BJ (cell line): ENCODE results near the gene CEP126. TPM values are rescaled to one million over a fixed set of nuclear protein-coding genes. Genes with fewer than 3 reads are reported as not detected.
A peak's percentile ranks its signal among the peaks of the same experiment; 100 is the strongest.

ENCODE experiments used
- CTCF ChIA-PET: fragments of 350-600 bp; formaldehyde crosslinking; extraction: SDS; loops from one replicate; lab custom pipeline; 2021; ENCODE audit warnings: antibody characterized with exemption, inconsistent platforms; lab: Yijun Ruan, JAX
- POLR2A ChIA-PET: fragments of 300-600 bp; sonication (Branson Sonifier 250); formaldehyde crosslinking; extraction: SDS; loops from one replicate; lab custom pipeline; 2021; ENCODE audit warnings: antibody characterized with exemption; lab: Charles Lee
- DNase-seq: peaks from one replicate; pipeline ENCODE4 v3.0.0-alpha.2; 2011; ENCODE audit warnings: low read depth
- H3K27me3 ChIP-seq: 2 replicates; pipeline ENCODE4 v1.6.0; 2011; ENCODE audit warnings: low read length; ENCODE audit not compliant: control insufficient read depth, insufficient read depth
- H3K36me3 ChIP-seq: 2 replicates; pipeline ENCODE4 v1.5.1; 2011; ENCODE audit warnings: low read length; ENCODE audit not compliant: control insufficient read depth, insufficient read depth
- H3K4me3 ChIP-seq: 2 replicates; pipeline ENCODE4 v1.5.1; 2011; ENCODE audit warnings: low read depth, mild to moderate bottlenecking, control low read depth, low read length
- polyA plus RNA-seq: library from polyadenylated mRNA; depleted of rRNA; stranded (reverse); fragments of >200 nt; gene quantifications from 2 replicates; pipeline ENCODE4 v1.2.3, GENCODE V29; 2011
- TF ChIP-seq, protein P1 (sequence below): IDR thresholded peaks from 2 replicates; pipeline ENCODE4 v1.5.1; 2011; ENCODE audit warnings: low read depth, mild to moderate bottlenecking, control low read depth, inconsistent platforms, low read length, moderate library complexity; ENCODE audit not compliant: insufficient read depth

The CEP126 gene
- polyA plus RNA-seq, 1 experiment, result 1.5 TPM

DNA sequence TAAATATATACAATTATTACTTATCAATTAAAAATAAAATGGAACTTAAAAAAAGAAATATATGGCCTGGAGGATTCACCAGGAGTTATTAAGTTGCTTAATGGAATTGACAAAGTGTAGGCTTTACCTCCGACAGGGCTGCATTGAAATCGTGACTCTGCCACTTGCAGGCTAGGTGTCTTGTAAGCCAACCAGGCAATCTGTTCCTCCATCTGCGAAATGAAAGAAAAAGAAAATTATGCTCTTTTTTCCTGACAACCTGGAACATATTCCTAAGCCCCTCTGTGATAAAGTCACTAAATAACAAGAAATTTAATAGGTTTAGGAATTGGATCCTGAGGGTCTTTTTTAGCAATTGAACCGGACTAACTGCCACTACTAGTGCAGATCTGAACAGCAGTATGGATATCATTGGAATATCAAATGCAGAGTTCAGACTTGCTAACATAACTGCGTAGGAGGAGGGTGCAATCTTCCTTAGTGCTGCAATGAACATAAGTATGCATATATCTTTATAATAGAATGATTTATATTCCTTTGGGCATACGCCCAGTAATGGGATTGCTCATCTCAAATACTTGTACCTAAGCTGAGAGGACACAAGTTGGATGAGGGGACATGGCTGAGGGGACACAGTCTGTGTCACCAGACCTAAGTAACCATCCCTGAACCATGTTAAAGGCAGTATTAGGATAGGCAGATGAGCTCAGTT, 42.5 kb upstream of the CEP126 start:
- H3K4me3 ChIP-seq, result no peak overlapping the region
- POLR2A ChIA-PET, result no interaction called here
- DNase-seq, result no peak
- CTCF ChIA-PET, result no interaction called here
- no peaks in the 10 kb centered on the region for H3K36me3 ChIP-seq
- no peaks in the 10 kb centered on the region for H3K27me3 ChIP-seq
- TF ChIP-seq, protein P1, sequence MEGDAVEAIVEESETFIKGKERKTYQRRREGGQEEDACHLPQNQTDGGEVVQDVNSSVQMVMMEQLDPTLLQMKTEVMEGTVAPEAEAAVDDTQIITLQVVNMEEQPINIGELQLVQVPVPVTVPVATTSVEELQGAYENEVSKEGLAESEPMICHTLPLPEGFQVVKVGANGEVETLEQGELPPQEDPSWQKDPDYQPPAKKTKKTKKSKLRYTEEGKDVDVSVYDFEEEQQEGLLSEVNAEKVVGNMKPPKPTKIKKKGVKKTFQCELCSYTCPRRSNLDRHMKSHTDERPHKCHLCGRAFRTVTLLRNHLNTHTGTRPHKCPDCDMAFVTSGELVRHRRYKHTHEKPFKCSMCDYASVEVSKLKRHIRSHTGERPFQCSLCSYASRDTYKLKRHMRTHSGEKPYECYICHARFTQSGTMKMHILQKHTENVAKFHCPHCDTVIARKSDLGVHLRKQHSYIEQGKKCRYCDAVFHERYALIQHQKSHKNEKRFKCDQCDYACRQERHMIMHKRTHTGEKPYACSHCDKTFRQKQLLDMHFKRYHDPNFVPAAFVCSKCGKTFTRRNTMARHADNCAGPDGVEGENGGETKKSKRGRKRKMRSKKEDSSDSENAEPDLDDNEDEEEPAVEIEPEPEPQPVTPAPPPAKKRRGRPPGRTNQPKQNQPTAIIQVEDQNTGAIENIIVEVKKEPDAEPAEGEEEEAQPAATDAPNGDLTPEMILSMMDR, result no peak

DNA sequence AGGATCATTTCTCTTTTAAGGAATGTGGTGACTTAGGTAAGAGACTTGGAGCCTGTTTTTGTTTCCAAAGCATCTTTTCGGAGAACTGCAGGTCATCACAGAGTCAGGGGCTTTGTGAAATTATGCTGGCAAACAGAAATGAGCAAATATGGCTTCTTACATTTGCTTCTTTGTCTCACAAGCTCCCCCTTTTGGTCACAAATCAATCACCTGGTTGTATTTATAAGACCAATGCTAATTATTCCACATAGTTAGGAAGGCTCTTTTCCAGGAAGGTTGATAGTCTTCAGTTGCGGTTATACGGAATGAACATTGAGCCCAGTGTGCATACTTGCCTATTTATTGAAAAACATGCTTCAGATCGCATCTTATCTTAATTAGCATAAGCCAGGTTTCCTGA, 34.6 kb upstream of the CEP126 start:
- DNase-seq, result no peak
- ChIA-PET POLR2A (no interaction called here), CTCF (interaction anchor here (0.7 to 4.4 kb wide), 14 partner anchors 9 to 423 kb away, joined by 3 to 59 read pairs (median 4); no protein-coding TSS in a partner anchor)
- Histone ChIP-seq H3K4me3 (no peak overlapping the region), H3K27me3 (no peaks in the 10 kb centered on the region), H3K36me3 (no peaks in the 10 kb centered on the region)
- TF ChIP-seq, protein P1, result peak; percentile 49

DNA sequence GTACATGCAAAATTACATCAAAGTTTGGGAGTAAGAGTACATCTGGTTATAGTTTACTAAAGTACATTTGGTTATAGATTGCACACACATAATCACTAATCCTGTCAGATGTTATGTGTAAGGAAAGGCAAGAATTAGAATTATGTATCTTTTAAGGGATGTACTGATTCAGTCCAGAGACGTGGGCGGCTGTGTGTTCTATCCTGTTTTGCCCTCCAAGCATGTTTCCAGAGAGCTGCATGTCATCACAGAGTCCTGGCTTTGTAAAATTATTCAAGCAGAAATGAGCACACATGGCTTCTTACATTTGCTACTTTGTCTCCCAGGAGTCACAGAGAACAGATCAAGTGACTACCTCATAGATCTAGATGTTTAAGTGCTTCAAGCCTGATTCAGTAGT, 33.2 kb upstream of the CEP126 start:
- Histone ChIP-seq H3K27me3 (no peaks in the 10 kb centered on the region), H3K36me3 (no peaks in the 10 kb centered on the region), H3K4me3 (no peak overlapping the region)
- TF ChIP-seq, protein P1, result no peak
- ChIA-PET POLR2A (no interaction called here), CTCF (interaction anchor here (1.0 to 1.7 kb wide), 2 partner anchors 19 to 21 kb away, joined by 3 to 6 read pairs; no protein-coding TSS in a partner anchor)
- DNase-seq, result no peak

DNA sequence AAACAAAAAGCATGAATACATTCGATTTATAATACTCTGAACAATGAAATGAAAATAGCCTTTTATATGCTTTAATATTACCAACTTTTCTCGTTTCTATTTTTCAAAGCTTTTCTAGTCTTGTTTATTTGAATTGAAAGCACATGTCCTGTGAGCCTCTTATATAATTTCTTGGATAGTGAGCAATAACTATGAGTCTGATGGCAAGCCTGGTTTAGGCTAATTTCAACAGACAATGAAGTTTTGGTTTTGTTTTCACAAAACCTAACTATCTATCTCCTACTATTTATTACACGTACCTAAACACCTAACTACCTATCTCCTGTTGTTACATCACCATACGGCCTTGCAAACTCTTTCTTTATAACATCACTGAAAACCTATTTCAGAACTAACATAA, 29.2 kb upstream of the CEP126 start:
- ChIA-PET POLR2A (no interaction called here), CTCF (interaction anchor here (2.4 kb wide), 1 partner anchor 25 kb away, joined by 7 read pairs; no protein-coding TSS in a partner anchor)
- Histone ChIP-seq H3K27me3 (no peaks in the 10 kb centered on the region), H3K36me3 (no peaks in the 10 kb centered on the region), H3K4me3 (no peak overlapping the region)
- TF ChIP-seq, protein P1, result no peak
- DNase-seq, result no peak

DNA sequence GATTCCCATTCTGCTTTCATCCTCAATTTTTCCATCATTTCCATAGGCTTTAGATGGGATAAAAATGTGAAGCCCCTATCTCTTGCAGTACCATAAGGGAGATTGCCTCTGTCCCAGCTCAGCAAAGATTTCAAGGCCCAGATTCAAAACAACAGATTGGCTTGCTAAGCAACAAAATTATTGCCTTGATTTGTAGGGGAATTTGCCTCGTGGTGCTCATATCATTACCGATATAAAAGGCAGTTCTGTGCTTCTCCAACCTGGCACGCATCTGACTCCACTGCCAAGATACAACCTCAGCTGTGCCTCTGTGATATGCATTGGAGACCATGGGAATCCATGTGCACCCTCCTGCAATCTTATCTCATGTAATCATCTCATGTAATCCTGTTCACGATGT, 25.0 kb upstream of the CEP126 start:
- no peaks in the 10 kb centered on the region for H3K27me3 ChIP-seq
- H3K4me3 ChIP-seq, result no peak overlapping the region
- TF ChIP-seq, protein P1, result no peak
- H3K36me3 ChIP-seq, result no peaks in the 10 kb centered on the region
- ChIA-PET CTCF (interaction anchor here (1.5 kb wide), 1 partner anchor 29 kb away, joined by 6 read pairs; no protein-coding TSS in a partner anchor), POLR2A (no interaction called here)
- no peak for DNase-seq
